ENCODE measurements around the gene ZNF862. TPM values are rescaled to one million over a fixed set of nuclear protein-coding genes. Genes with fewer than 3 reads are reported as not detected.

ZNF862 gene
- total and polyA plus RNA-seq, 2 of the 13 experiments (the other 11 are each of a cell fraction or from before 2014, with no cell fraction given) = 0.89 to 2.0 TPM

GRCh38 chr7:149813254-149814035, 24.7 kb upstream of the ZNF862 start:
- no peak overlapping the region for H3K9ac ChIP-seq (ENCODE audit: insufficient read depth, low read depth, low read length)
- no TSS peak for BruUV-seq (replicated peaks)
- TF ChIP-seq ZNF883 (CRISPR knock-in tag; IDR thresholded peaks at IDR 0.05; ENCODE audit: not compliant biosample characterization) (no peak), ZNF800 (CRISPR knock-in tag; IDR thresholded peaks at IDR 0.05) (no peak), ZKSCAN8 (CRISPR knock-in tag; IDR thresholded peaks at IDR 0.05; ENCODE audit: borderline replicate concordance) (no peak), ARNTL (CRISPR knock-in tag; IDR thresholded peaks at IDR 0.05) (no peak), PAF1 (CRISPR knock-in tag; IDR thresholded peaks at IDR 0.05) (no peak), ZSCAN20 (CRISPR knock-in tag; IDR thresholded peaks at IDR 0.05; ENCODE audit: borderline replicate concordance) (no peak)
- TF ChIP-seq, protein P1, sequence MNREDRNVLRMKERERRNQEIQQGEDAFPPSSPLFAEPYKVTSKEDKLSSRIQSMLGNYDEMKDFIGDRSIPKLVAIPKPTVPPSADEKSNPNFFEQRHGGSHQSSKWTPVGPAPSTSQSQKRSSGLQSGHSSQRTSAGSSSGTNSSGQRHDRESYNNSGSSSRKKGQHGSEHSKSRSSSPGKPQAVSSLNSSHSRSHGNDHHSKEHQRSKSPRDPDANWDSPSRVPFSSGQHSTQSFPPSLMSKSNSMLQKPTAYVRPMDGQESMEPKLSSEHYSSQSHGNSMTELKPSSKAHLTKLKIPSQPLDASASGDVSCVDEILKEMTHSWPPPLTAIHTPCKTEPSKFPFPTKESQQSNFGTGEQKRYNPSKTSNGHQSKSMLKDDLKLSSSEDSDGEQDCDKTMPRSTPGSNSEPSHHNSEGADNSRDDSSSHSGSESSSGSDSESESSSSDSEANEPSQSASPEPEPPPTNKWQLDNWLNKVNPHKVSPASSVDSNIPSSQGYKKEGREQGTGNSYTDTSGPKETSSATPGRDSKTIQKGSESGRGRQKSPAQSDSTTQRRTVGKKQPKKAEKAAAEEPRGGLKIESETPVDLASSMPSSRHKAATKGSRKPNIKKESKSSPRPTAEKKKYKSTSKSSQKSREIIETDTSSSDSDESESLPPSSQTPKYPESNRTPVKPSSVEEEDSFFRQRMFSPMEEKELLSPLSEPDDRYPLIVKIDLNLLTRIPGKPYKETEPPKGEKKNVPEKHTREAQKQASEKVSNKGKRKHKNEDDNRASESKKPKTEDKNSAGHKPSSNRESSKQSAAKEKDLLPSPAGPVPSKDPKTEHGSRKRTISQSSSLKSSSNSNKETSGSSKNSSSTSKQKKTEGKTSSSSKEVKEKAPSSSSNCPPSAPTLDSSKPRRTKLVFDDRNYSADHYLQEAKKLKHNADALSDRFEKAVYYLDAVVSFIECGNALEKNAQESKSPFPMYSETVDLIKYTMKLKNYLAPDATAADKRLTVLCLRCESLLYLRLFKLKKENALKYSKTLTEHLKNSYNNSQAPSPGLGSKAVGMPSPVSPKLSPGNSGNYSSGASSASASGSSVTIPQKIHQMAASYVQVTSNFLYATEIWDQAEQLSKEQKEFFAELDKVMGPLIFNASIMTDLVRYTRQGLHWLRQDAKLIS (CRISPR knock-in tag; IDR thresholded peaks at IDR 0.05) = no peak
- TF ChIP-seq, protein P2, sequence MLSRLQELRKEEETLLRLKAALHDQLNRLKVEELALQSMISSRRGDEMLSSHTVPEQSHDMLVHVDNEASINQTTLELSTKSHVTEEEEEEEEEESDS (CRISPR knock-in tag; IDR thresholded peaks at IDR 0.05; ENCODE audit: borderline replicate concordance) = no peak
- TF ChIP-seq, protein P3, sequence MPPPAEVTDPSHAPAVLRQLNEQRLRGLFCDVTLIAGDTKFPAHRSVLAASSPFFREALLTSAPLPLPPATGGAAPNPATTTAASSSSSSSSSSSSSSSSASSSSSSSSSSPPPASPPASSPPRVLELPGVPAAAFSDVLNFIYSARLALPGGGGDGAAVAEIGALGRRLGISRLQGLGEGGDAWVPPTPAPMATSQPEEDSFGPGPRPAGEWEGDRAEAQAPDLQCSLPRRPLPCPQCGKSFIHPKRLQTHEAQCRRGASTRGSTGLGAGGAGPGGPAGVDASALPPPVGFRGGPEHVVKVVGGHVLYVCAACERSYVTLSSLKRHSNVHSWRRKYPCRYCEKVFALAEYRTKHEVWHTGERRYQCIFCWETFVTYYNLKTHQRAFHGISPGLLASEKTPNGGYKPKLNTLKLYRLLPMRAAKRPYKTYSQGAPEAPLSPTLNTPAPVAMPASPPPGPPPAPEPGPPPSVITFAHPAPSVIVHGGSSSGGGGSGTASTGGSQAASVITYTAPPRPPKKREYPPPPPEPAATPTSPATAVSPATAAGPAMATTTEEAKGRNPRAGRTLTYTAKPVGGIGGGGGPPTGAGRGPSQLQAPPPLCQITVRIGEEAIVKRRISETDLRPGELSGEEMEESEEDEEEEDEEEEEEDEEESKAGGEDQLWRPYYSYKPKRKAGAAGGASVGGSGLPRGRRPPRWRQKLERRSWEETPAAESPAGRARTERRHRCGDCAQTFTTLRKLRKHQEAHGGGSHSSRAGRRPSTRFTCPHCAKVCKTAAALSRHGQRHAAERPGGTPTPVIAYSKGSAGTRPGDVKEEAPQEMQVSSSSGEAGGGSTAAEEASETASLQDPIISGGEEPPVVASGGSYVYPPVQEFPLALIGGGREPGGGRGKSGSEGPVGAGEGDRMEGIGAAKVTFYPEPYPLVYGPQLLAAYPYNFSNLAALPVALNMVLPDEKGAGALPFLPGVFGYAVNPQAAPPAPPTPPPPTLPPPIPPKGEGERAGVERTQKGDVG (CRISPR knock-in tag; IDR thresholded peaks at IDR 0.05; ENCODE audit: borderline replicate concordance) = no peak

More at GRCh38 chr7:149813254-149814035, 24.7 kb upstream of the ZNF862 start:
- H4K20me1 ChIP-seq (ENCODE audit: insufficient read depth, low read length) = no peaks in the 10 kb centered on the region
- H3K36me3 ChIP-seq (replicated peaks in 1 of 2; ENCODE audit: control insufficient read depth in 1 of 2, insufficient read depth in 2 of 2, low read length in 2 of 2) = no peaks in the 10 kb centered on the region
- no peaks in the 10 kb centered on the region for H3K9me3 ChIP-seq (ENCODE audit: low read length)
- intact Hi-C loops (cut with micrococcal nuclease; ENCODE audit: unreplicated experiment) (no loop called here), in situ Hi-C loops (cut with HindIII; ENCODE audit: extremely low pct_ligation_motif_present, low pct_unique_long_range_greater_than_20kb) (no loop called here)
- DNase-seq (ENCODE audit: low spot score) = no peak
- WGBS (ENCODE audit: low lambda C conversion rate) = 51% methylated on average over 7 of the region's 28 CpGs
- ChIA-PET CTCF (ENCODE audit: low intra/inter-chr PET ratio, low total read pairs) (no interaction called here), POLR2A (interaction anchor here (1.1 kb wide), 1 partner anchor 25 kb away, joined by 3 read pairs; the partner anchor contains the start of gene ZNF862)
- H3K4me3 ChIP-seq (replicated peaks in 1 of 3; ENCODE audit: insufficient read depth in 1 of 3, low read depth in 2 of 3, low read length in 3 of 3) = no peak overlapping the region
- no peak overlapping the region for H2AFZ ChIP-seq (ENCODE audit: low read length)
- H3K27me3 ChIP-seq (ENCODE audit: control insufficient read depth in 1 of 2, insufficient read depth in 2 of 2, low read length in 2 of 2) = peaks cover 0 to 1% of the 10 kb centered on the region in 2 experiments; a peak in 2 of 5 replicates
- H3K27ac ChIP-seq (ENCODE audit: extremely low read length, insufficient read depth, low read length) = no peak overlapping the region
- no peaks in the 10 kb centered on the region for H3K79me2 ChIP-seq (ENCODE audit: insufficient read depth, low read length)
- H3K4me2 ChIP-seq (ENCODE audit: low read depth, low read length) = no peak overlapping the region
- H3K4me1 ChIP-seq (ENCODE audit: insufficient read depth, low read length) = peaks cover 19% of the 10 kb centered on the region
- ATAC-seq = no peak
- no peak for FAIRE-seq
